ENCODE results near the gene TRIB2. TPM values are rescaled to one million over a fixed set of nuclear protein-coding genes. Genes with fewer than 3 reads are reported as not detected.

TRIB2 gene
- total RNA-seq, 4 donors from 2014 or later: 22.7 to 54.2 (median 32.3) TPM

DNA sequence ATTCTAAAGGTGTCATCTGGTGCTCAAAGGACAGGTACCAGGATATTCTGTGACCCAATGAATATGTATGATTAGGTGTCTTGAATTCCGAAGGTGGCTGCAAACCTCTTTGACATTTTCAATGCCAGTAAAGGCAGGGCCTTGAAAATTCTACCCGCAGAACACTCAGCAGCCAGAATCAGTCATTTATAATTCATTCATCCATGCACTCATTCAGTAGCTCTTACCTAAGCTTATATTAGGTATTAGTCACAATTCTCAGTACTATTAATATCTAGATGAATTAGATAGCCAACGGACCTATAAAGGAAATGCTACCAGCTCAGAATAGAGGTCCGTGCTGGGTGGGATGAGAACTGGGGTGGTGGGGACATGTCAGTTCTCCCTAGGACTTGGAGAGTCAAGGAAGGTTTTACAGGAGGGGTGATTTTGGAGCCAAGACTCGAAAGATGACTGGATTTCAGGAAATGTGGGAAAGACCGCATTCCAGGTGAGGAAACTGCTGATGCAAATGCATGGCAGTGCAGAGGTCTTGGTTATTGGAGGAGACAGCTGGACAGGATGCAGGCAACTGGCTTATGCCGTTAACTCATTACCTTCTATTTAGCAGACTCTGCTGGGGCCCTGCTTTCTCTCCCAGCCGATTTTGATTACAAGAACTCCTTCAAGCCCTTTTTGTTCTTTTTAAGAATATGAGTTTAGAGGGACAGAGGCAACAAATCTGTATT lies 7.2 kb downstream of the TRIB2 start:
- 71 to 78% methylated on average over 5 to 8 of the region's 8 CpGs for WGBS, 2 donors (ENCODE audit: low coverage in 1 of 2)
- no peaks in the 10 kb centered on the region for H3K9me3 ChIP-seq
- TF ChIP-seq POLR2AphosphoS5 (IDR thresholded peaks at IDR 0.05) (no peak), EP300 (IDR thresholded peaks at IDR 0.05) (no peak), POLR2A (IDR thresholded peaks at IDR 0.05) (no peak)
- TF ChIP-seq, protein P1, sequence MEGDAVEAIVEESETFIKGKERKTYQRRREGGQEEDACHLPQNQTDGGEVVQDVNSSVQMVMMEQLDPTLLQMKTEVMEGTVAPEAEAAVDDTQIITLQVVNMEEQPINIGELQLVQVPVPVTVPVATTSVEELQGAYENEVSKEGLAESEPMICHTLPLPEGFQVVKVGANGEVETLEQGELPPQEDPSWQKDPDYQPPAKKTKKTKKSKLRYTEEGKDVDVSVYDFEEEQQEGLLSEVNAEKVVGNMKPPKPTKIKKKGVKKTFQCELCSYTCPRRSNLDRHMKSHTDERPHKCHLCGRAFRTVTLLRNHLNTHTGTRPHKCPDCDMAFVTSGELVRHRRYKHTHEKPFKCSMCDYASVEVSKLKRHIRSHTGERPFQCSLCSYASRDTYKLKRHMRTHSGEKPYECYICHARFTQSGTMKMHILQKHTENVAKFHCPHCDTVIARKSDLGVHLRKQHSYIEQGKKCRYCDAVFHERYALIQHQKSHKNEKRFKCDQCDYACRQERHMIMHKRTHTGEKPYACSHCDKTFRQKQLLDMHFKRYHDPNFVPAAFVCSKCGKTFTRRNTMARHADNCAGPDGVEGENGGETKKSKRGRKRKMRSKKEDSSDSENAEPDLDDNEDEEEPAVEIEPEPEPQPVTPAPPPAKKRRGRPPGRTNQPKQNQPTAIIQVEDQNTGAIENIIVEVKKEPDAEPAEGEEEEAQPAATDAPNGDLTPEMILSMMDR (IDR thresholded peaks at IDR 0.05): no peak
- no peak for ATAC-seq
- H3K27me3 ChIP-seq: no peaks in the 10 kb centered on the region
- H3K4me1 ChIP-seq: peaks cover 0 to 63% (median 0%) of the 10 kb centered on the region in 3 donors
- no peak overlapping the region for H3K27ac ChIP-seq
- peaks cover 0 to 56% of the 10 kb centered on the region in 2 donors for H3K36me3 ChIP-seq
- H3K4me3 ChIP-seq: no peak overlapping the region

DNA sequence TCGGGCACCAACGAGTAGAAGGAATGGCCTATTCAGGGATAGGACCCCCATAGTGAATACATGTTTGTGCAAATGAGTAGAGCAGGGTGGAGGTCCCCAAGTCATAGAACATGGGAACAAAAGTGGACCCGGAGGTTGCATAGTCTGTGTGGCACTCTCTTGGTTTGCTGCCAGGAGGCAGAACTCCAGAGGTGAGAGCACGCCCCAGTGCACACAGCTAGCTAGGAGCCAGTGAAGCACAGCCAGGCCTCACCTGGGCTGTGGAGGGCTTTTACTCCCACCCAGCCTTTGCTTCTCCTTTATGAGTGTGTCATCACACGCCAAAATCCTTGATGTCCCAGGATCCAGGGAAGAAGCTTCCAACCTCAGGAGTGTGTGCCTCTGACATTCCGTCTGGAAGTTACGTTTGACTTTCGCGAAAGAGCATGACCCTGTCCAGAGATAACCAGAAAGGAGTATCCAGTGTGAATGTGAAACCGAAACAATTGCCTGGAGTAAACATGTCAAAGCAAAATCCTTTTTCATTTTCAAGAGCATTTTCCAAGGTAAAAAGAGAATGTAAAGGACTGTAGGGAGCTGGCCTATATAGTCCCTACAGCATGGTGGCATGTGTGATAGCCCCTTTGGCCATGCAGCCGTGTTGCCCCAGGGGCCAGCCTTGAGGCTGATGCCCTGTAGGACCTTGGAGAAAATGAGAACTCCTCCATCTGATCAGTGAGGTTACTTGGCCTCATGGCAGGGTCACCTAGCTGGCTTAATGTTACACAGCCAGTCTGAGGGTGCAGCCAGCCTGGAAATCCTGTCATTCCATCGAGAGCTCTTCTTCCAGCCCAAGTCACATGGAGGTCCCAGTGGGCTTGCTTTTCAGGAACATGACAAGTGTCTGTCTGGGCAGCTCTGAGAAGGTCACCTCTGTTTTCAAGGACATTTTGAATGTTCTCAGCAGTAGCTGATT lies 8.8 kb downstream of the TRIB2 start:
- no peaks in the 10 kb centered on the region for H3K9me3 ChIP-seq
- ATAC-seq: no peak
- H3K4me1 ChIP-seq: peaks cover 0 to 47% (median 0%) of the 10 kb centered on the region in 3 donors
- peaks cover 0 to 71% of the 10 kb centered on the region in 2 donors for H3K36me3 ChIP-seq
- WGBS, 2 donors (ENCODE audit: low coverage in 1 of 2): 82 to 84% methylated on average over 2 to 12 of the region's 12 CpGs
- no peak overlapping the region for H3K4me3 ChIP-seq
- TF ChIP-seq POLR2A (IDR thresholded peaks at IDR 0.05): no peak
- TF ChIP-seq, protein P1 (IDR thresholded peaks at IDR 0.05): no peak
- no peak for TF ChIP-seq POLR2AphosphoS5 (IDR thresholded peaks at IDR 0.05)
- no peak for TF ChIP-seq EP300 (IDR thresholded peaks at IDR 0.05)
- H3K27me3 ChIP-seq: no peaks in the 10 kb centered on the region
- no peak overlapping the region for H3K27ac ChIP-seq

DNA sequence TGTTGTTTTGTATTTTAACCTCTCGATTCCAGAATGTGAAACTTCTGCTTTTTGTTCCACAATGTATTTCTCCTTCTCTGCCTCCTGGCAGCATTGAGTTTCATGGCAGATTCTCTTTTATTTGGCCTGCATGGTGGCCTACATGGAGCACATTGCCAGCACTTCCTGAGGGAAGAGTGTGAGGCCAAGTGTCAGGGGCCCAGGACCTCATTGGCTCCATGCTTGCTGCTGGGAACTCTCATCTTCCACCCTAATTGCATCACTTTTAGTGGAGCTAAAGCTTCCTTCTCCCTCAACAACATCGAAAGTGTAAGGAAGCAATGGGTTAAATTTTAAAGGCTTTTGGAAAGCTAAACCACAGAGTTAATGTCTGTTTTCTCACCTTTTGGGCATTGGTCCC lies 9.5 kb downstream of the TRIB2 start:
- no peak overlapping the region for H3K27ac ChIP-seq

DNA sequence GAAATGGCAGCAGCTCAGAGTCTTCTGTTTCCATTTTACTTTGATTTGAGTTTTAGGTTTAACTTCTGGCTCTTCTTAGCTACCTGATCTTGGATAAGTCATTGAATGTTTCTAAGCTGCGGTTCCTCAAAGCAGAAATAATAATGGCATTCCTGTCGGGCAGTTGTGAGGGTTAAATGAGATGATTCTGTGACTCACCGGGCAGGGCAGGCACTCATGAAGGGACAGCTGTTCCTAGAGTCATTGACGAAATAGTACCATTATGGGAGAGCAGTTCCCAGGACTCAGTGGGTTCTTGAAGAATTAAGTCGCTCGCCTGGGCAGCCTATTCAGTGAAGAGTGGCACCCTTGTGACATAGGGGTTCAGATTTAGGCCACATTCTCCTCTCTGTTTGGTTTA lies 10.3 kb downstream of the TRIB2 start:
- no peak for ATAC-seq
- Histone ChIP-seq H3K27me3 (no peaks in the 10 kb centered on the region), H3K36me3 (peaks cover 0 to 85% of the 10 kb centered on the region in 2 donors), H3K4me3 (no peak overlapping the region), H3K4me1 (peaks cover 0 to 43% (median 0%) of the 10 kb centered on the region in 3 donors), H3K27ac (no peak overlapping the region), H3K9me3 (no peaks in the 10 kb centered on the region)
- TF ChIP-seq POLR2AphosphoS5 (IDR thresholded peaks at IDR 0.05): no peak
- TF ChIP-seq EP300 (IDR thresholded peaks at IDR 0.05): no peak
- no peak for TF ChIP-seq POLR2A (IDR thresholded peaks at IDR 0.05)
- WGBS, 2 donors (ENCODE audit: low coverage in 1 of 2): 47 to 71% methylated on average over 3 to 6 of the region's 6 CpGs

More for the DNA sequence above, 9.5 kb downstream of the TRIB2 start:
- Histone ChIP-seq H3K36me3 (peaks cover 0 to 77% of the 10 kb centered on the region in 2 donors), H3K27me3 (no peaks in the 10 kb centered on the region), H3K9me3 (no peaks in the 10 kb centered on the region), H3K4me1 (peaks cover 0 to 44% (median 0%) of the 10 kb centered on the region in 3 donors), H3K4me3 (no peak overlapping the region)
- no peak for ATAC-seq
- TF ChIP-seq POLR2A (IDR thresholded peaks at IDR 0.05): no peak
- TF ChIP-seq, protein P1 (IDR thresholded peaks at IDR 0.05): no peak
- no peak for TF ChIP-seq POLR2AphosphoS5 (IDR thresholded peaks at IDR 0.05)
- no peak for TF ChIP-seq EP300 (IDR thresholded peaks at IDR 0.05)
- WGBS, 2 donors (ENCODE audit: low coverage in 1 of 2): 62 to 63% methylated on average over 1 to 2 of the region's 2 CpGs

DNA sequence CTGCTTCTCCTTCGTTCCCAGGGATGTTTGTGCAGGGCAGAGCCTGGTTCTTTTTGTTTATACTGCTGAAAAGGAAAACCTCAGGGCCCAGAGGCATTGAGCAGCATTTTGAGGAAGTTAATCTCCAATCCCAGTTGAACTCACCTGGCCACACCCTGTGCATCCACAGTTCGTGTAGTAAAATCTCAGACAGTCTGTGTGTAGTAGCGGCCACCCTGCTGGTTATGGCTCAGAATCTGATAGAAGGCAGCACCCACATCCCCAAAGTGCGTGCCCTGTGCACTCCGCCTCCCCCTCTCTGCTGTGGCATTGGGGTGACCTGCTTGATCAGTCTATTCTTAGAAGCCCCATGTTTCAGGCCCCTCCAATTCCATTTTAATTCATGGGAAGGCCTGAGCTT lies 10.9 kb downstream of the TRIB2 start:
- TF ChIP-seq EP300 (IDR thresholded peaks at IDR 0.05) (no peak), POLR2A (IDR thresholded peaks at IDR 0.05) (no peak), POLR2AphosphoS5 (IDR thresholded peaks at IDR 0.05) (no peak)
- TF ChIP-seq, protein P1 (IDR thresholded peaks at IDR 0.05): no peak
- WGBS, 2 donors (ENCODE audit: low coverage in 1 of 2): 60 to 77% methylated on average over 1 to 5 of the region's 5 CpGs
- Histone ChIP-seq H3K36me3 (peaks cover 0 to 86% of the 10 kb centered on the region in 2 donors), H3K27me3 (no peaks in the 10 kb centered on the region), H3K27ac (no peak overlapping the region), H3K9me3 (no peaks in the 10 kb centered on the region), H3K4me1 (peaks cover 0 to 43% (median 2%) of the 10 kb centered on the region in 3 donors), H3K4me3 (no peak overlapping the region)
- ATAC-seq: no peak
